Measurements from ENCODE around the gene MSMP.

GRCh38 chr9:35790385-35791296, 36.6 kb upstream of the MSMP start:
- peak; percentile 80 for TF ChIP-seq CTCF (conservative IDR thresholded peaks at IDR 0.05)
- no peak for TF ChIP-seq EZH2 (IDR thresholded peaks at IDR 0.05; ENCODE audit: low read depth)

All from PC-9 (cell line).